DND-41 (cell line): Measurements from ENCODE around the gene EXOC3L1.

Experiments
- ATAC-seq: fragments of 200-7000 bp; cut with Tn5 transposase; 3 replicates; pipeline ENCODE4 v1.9.1; 2021; ENCODE audit warnings: low read depth; ENCODE audit not compliant: insufficient read depth
- DNase-seq: peaks from one replicate; pipeline ENCODE4 v3.0.0-alpha.2; 2020
- H2AFZ ChIP-seq: 2 replicates; pipeline ENCODE4 v1.6.0; 2012; ENCODE audit warnings: low read depth, low read length
- H3K27ac ChIP-seq: 2 replicates; pipeline ENCODE4 v1.5.1; 2012; ENCODE audit warnings: low read length, inconsistent platforms
- H3K27me3 ChIP-seq: fragments of 200-600 bp; sonication (generic); 2 replicates; pipeline ENCODE4 v1.6.0; 2012; ENCODE audit warnings: low read length, mild to moderate bottlenecking, inconsistent platforms; ENCODE audit not compliant: insufficient read depth, poor library complexity
- H3K36me3 ChIP-seq: 2 replicates; pipeline ENCODE4 v1.5.1; 2012; ENCODE audit warnings: low read length, inconsistent platforms; ENCODE audit not compliant: insufficient read depth
- H3K4me1 ChIP-seq: 2 replicates; pipeline ENCODE4 v1.5.1; 2012; ENCODE audit warnings: mild to moderate bottlenecking, low read length; ENCODE audit not compliant: insufficient read depth
- H3K4me2 ChIP-seq: 2 replicates; pipeline ENCODE4 v1.6.0; 2012; ENCODE audit warnings: mild to moderate bottlenecking, moderate library complexity, low read length, inconsistent platforms; ENCODE audit not compliant: insufficient read depth
- H3K4me3 ChIP-seq, 2 experiments: fragments of 200-600 bp in 1 of 2; shearing (Covaris generic) in 1 of 2; 2 replicates each; pipeline ENCODE4 v1.5.1; 2012 to 2016; ENCODE audit warnings: inconsistent platforms in 2 of 2, low read length in 2 of 2, mild to moderate bottlenecking in 2 of 2, low read depth in 1 of 2, moderate library complexity in 1 of 2
- H3K79me2 ChIP-seq: 2 replicates; pipeline ENCODE4 v1.6.0; 2012; ENCODE audit warnings: low read length, inconsistent platforms; ENCODE audit not compliant: insufficient read depth
- H3K9ac ChIP-seq: 2 replicates; pipeline ENCODE4 v1.6.0; 2012; ENCODE audit warnings: low read depth, mild to moderate bottlenecking, inconsistent platforms, low read length, moderate library complexity
- H3K9me3 ChIP-seq: 2 replicates; pipeline ENCODE4 v1.5.1; 2012; ENCODE audit warnings: low read length, moderate library complexity, mild to moderate bottlenecking, inconsistent platforms; ENCODE audit not compliant: insufficient read depth, severe bottlenecking
- H4K20me1 ChIP-seq: 2 replicates; pipeline ENCODE4 v1.6.0; 2012; ENCODE audit warnings: low read length; ENCODE audit not compliant: insufficient read depth
- EZH2 ChIP-seq: IDR thresholded peaks from 3 replicates; pipeline ENCODE4 v1.6.1; 2012; ENCODE audit warnings: borderline replicate concordance, low read depth, mild to moderate bottlenecking, moderate library complexity, low read length, inconsistent platforms; ENCODE audit not compliant: severe bottlenecking
- TF ChIP-seq, protein P1 (sequence below): IDR thresholded peaks from 2 replicates; pipeline ENCODE4 v1.5.1; 2012; ENCODE audit warnings: borderline replicate concordance, low read length, moderate library complexity, mild to moderate bottlenecking; ENCODE audit not compliant: poor library complexity, severe bottlenecking; ENCODE audit errors: extremely low read depth

Gene EXOC3L1

DNA sequence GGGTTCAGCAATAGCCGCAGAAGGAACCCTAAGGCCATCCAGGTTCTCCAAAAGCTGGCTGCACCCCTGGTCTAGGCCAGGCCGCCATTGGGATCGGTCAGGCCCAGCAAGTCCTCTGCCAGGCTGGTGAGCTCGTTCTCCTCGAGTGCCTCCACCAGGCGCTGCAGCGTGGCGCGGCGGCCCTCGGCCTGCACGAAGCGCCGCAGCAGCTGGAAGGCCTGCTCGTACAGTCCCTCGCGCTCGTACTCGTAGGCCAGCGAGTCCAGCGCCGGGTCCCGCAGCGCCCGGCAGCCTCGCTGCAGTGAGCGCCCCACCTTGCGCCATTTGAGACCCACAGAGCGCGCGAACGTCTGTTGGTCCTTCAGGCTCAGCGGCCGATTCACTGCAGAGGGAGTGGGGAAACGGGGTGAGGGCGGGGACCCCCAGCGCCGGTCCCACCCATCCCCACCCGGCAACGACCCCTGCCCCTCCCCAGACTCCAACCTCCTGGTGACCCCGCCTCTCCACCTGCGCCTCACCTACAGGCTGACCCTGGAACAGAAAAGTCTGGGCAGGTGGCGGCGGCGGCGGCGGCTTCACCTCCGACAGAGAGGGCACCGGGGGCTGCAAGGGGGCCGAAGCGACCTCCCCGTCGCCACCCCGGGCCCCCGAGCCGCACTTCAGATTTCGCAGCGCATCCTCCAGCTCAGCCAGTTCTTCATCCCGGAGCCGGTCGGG, 35.2 kb downstream of the EXOC3L1 start:
- H3K9me3 ChIP-seq, result no peaks in the 10 kb centered on the region
- DNase-seq (no peak), ATAC-seq (no peak)
- no peak overlapping the region for H3K27ac ChIP-seq
- peaks cover 35% of the 10 kb centered on the region for H4K20me1 ChIP-seq
- peaks cover 4% of the 10 kb centered on the region; the same call in 1 of the 2 replicates for H3K36me3 ChIP-seq
- no peak overlapping the region for H3K9ac ChIP-seq
- H3K79me2 ChIP-seq, result no peaks in the 10 kb centered on the region
- H2AFZ ChIP-seq, result no peak overlapping the region
- peaks cover 31% of the 10 kb centered on the region for H3K4me1 ChIP-seq
- TF ChIP-seq, protein P1, sequence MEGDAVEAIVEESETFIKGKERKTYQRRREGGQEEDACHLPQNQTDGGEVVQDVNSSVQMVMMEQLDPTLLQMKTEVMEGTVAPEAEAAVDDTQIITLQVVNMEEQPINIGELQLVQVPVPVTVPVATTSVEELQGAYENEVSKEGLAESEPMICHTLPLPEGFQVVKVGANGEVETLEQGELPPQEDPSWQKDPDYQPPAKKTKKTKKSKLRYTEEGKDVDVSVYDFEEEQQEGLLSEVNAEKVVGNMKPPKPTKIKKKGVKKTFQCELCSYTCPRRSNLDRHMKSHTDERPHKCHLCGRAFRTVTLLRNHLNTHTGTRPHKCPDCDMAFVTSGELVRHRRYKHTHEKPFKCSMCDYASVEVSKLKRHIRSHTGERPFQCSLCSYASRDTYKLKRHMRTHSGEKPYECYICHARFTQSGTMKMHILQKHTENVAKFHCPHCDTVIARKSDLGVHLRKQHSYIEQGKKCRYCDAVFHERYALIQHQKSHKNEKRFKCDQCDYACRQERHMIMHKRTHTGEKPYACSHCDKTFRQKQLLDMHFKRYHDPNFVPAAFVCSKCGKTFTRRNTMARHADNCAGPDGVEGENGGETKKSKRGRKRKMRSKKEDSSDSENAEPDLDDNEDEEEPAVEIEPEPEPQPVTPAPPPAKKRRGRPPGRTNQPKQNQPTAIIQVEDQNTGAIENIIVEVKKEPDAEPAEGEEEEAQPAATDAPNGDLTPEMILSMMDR, result no peak
- no peak for TF ChIP-seq EZH2
- no peaks in the 10 kb centered on the region for H3K27me3 ChIP-seq
- peak overlapping the region in 1 of 2 experiments; percentile 38; a peak in 1 of 4 replicates for H3K4me3 ChIP-seq
- H3K4me2 ChIP-seq, result peak overlapping the region; percentile 62

DNA sequence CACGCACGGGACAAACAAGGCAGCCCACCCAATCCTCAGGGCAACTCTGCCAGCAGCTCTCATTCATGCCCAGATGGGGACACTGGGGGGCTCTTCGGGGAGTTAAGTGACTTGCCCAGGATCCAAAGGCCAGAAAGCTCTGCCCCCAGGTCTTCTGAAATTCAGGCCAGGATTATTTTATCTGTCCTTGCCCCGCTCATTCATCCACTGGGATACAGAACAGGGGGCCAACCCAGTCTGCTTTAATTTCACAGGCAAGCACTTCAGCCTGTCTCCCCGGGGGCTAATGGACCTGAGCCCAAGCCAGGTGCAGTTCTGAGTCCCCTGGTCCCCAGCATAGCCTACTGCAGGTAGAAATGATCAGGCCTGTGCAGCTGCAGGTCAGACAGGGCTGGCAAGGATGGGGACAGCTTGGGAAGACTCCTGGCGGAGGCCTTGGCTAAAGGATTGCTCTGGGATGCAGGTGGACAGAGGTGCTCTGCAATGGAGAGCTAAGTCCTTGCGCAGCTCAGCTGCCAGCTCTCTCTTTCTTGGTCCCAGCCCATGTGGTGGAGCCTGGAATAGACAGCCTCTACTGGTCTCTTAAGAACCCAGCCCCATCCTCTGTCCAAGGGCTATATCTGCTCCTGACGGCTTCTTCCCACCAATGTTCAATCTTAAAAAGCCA, 38.4 kb downstream of the EXOC3L1 start:
- no peak overlapping the region for H2AFZ ChIP-seq
- H3K27ac ChIP-seq, result no peak overlapping the region
- peaks cover 28% of the 10 kb centered on the region for H3K36me3 ChIP-seq
- H4K20me1 ChIP-seq, result peaks cover 27% of the 10 kb centered on the region
- no peak overlapping the region for H3K4me2 ChIP-seq
- H3K9me3 ChIP-seq, result no peaks in the 10 kb centered on the region
- H3K4me3 ChIP-seq, result no peak overlapping the region
- H3K9ac ChIP-seq, result no peak overlapping the region
- H3K27me3 ChIP-seq, result no peaks in the 10 kb centered on the region
- DNase-seq (no peak), ATAC-seq (no peak)
- H3K79me2 ChIP-seq, result no peaks in the 10 kb centered on the region
- TF ChIP-seq, protein P1, result no peak
- TF ChIP-seq EZH2, result no peak
- peaks cover 13% of the 10 kb centered on the region for H3K4me1 ChIP-seq

DNA sequence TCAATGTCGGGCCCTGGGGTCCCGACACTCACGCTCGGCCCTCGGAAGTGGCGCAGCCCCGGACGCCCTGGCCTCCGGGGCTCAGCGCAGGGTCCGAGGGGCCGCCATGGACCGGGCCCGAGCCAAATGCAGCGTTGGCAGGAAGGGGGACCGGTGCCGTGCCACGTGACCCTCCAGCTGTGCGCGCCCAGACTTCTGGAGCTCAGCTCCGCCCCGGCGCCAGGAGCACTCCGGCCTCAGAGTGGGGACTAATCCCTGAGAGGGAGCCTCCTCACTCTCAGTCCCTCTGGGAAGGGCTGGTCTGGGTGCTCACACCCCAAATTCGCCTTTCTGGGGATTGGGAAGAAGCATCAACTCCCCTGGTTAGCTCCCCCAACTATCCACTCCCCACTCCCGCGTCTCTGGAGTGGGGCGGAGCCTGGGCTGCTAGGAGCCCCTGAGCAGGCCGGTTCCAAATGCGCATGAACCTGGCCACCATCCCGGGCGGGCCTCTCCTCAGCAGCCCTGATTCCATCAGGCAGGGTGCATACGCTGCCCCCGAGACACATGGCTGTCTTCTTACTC, 39.0 kb downstream of the EXOC3L1 start, which contains the start of gene B3GNT9:
Gene B3GNT9, minus strand, starts transcription at position 166 of the 564 bp plus-strand sequence. CDS start 513 bp downstream, outside the sequence.
- DNase-seq, result no peak
- Histone ChIP-seq H3K79me2 (no peaks in the 10 kb centered on the region), H3K9ac (no peak within 1 kb of the TSS), H3K4me1 (peaks cover 12% of the 10 kb centered on the region), H3K36me3 (peaks cover 34% of the 10 kb centered on the region), H3K27ac (no peak within 1 kb of the TSS), H3K9me3 (no peaks in the 10 kb centered on the region), H2AFZ (no peak within 1 kb of the TSS), H3K4me3 (no peak within 1 kb of the TSS), H4K20me1 (peaks cover 21% of the 10 kb centered on the region), H3K27me3 (no peaks in the 10 kb centered on the region), H3K4me2 (no peak within 1 kb of the TSS)
- TF ChIP-seq, protein P1, result no peak
- TF ChIP-seq EZH2, result no peak
- ATAC-seq, result no peak
